SK-N-SH (cell line): ENCODE results near the gene GALNTL6. TPM values are rescaled to one million over a fixed set of nuclear protein-coding genes. Genes with fewer than 3 reads are reported as not detected.
A peak's percentile ranks its signal among the peaks of the same experiment; 100 is the strongest.

Experiments used
- CTCF ChIA-PET: fragments of 300-600, 350-600 bp; formaldehyde crosslinking; extraction: SDS; loops from one replicate; lab custom pipeline; 2021; lab: Yijun Ruan, JAX
- POLR2A ChIA-PET: fragments of 350-600 bp; sonication (Branson Sonifier 250); formaldehyde crosslinking; extraction: SDS; loops from one replicate; lab custom pipeline; 2020; ENCODE audit warnings: antibody characterized with exemption, inconsistent platforms; lab: Yijun Ruan, JAX
- DNase-seq: peaks from one replicate; pipeline ENCODE4 v3.0.0; 2012
- H2AFZ ChIP-seq: fragments of 200-600 bp; sonication (generic); 2 replicates; pipeline ENCODE4 v1.8.1; 2016; ENCODE audit warnings: antibody characterized with exemption, mild to moderate bottlenecking, low read depth
- H3F3A ChIP-seq: fragments of 200-600 bp; sonication (generic); replicated peaks from 2 replicates; pipeline ENCODE3; 2016; ENCODE audit warnings: antibody characterized with exemption, mild to moderate bottlenecking; ENCODE audit not compliant: insufficient read depth
- H3K27ac ChIP-seq, 2 experiments: fragments of 200-500 bp in 1 of 2; fragments of 200-600 bp in 1 of 2; sonication (Bioruptor generic) in 1 of 2; sonication (generic), shearing (Covaris generic) in 1 of 2; 2 replicates each; pipeline versions ENCODE4 v1.5.1 to v1.6.1; 2014 to 2016; ENCODE audit warnings: low read depth in 2 of 2, inconsistent platforms in 1 of 2, low read length in 1 of 2, mild to moderate bottlenecking in 1 of 2, mixed read lengths in 1 of 2
- H3K27me3 ChIP-seq: fragments of 200-600 bp; sonication (generic), shearing (Covaris generic); 2 replicates; pipeline ENCODE4 v1.6.1; 2016; ENCODE audit warnings: mixed run types; ENCODE audit not compliant: insufficient read depth
- H3K36me3 ChIP-seq, 2 experiments: fragments of 200-500 bp in 1 of 2; fragments of 200-600 bp in 1 of 2; sonication (Bioruptor generic) in 1 of 2; sonication (generic) in 1 of 2; replicated peaks in 1 of 2; 2 replicates each; pipeline versions ENCODE3 to v1.5.1; 2014 to 2016; ENCODE audit warnings: low read length in 1 of 2, mild to moderate bottlenecking in 1 of 2; ENCODE audit not compliant: insufficient read depth in 2 of 2, control insufficient read depth in 1 of 2
- H3K4me1 ChIP-seq, 2 experiments: fragments of 200-500 bp in 1 of 2; fragments of 200-600 bp in 1 of 2; sonication (Bioruptor generic) in 1 of 2; sonication (generic), shearing (Covaris generic) in 1 of 2; 2 replicates each; pipeline versions ENCODE4 v1.5.1 to v1.6.1; 2014 to 2016; ENCODE audit warnings: low read depth in 1 of 2, low read length in 1 of 2, mixed run types in 1 of 2; ENCODE audit not compliant: insufficient read depth in 2 of 2, control insufficient read depth in 1 of 2
- H3K4me2 ChIP-seq: fragments of 200-600 bp; sonication (generic), shearing (Covaris generic); 2 replicates; pipeline ENCODE4 v1.6.1; 2017; ENCODE audit warnings: mixed run types
- H3K4me3 ChIP-seq, 2 experiments: fragments of 200-500 bp in 1 of 2; fragments of 200-600 bp in 1 of 2; sonication (Bioruptor generic) in 1 of 2; sonication (generic), shearing (Covaris generic) in 1 of 2; 2 replicates each; pipeline versions ENCODE4 v1.5.1 to v1.8.1; 2014 to 2016; ENCODE audit warnings: low read depth in 2 of 2, inconsistent platforms in 1 of 2, low read length in 1 of 2, mild to moderate bottlenecking in 1 of 2, mixed read lengths in 1 of 2, moderate library complexity in 1 of 2
- H3K79me2 ChIP-seq: fragments of 200-600 bp; sonication (generic); 2 replicates; pipeline ENCODE4 v1.8.1; 2017; ENCODE audit warnings: mild to moderate bottlenecking; ENCODE audit not compliant: insufficient read depth
- H3K9ac ChIP-seq: fragments of 200-600 bp; sonication (generic); 2 replicates; pipeline ENCODE4 v1.6.1; 2017; ENCODE audit warnings: mixed run types
- H3K9me2 ChIP-seq: fragments of 200-600 bp; sonication (generic); 2 replicates; pipeline ENCODE4 v1.6.1; 2017; ENCODE audit warnings: mixed run types
- H3K9me3 ChIP-seq: fragments of 200-600 bp; sonication (generic); 2 replicates; pipeline ENCODE4 v1.6.1; 2017; ENCODE audit warnings: mixed run types, mild to moderate bottlenecking, moderate library complexity
- H4K20me1 ChIP-seq: fragments of 200-600 bp; sonication (generic); 2 replicates; pipeline ENCODE4 v1.6.1; 2017; ENCODE audit warnings: mild to moderate bottlenecking, mixed run types; ENCODE audit not compliant: insufficient read depth
- CHD2 ChIP-seq: fragments of 150-350 bp; IDR thresholded peaks from 2 replicates; pipeline ENCODE4 v1.6.1; 2018; ENCODE audit warnings: low read length; ENCODE audit not compliant: partially characterized antibody
- ELF1 ChIP-seq: IDR thresholded peaks from 2 replicates; pipeline ENCODE4 v1.4.0; 2012
- EP300 ChIP-seq, 2 experiments: IDR thresholded peaks; 2 replicates each; pipeline versions ENCODE4 v1.4.0 to v1.6.1; 2012; ENCODE audit warnings: borderline replicate concordance in 1 of 2, low read depth in 1 of 2, low read length in 1 of 2
- EZH2phosphoT487 ChIP-seq: fragments of 200-600 bp; sonication (generic); IDR thresholded peaks from 2 replicates; pipeline ENCODE4 v1.6.1; 2017; ENCODE audit warnings: low read depth, mixed run types, mild to moderate bottlenecking, antibody characterized with exemption, moderate library complexity, borderline replicate concordance
- FOSL2 ChIP-seq: IDR thresholded peaks from 2 replicates; pipeline ENCODE4 v1.4.0; 2012; ENCODE audit warnings: low read depth, mild to moderate bottlenecking, moderate library complexity, borderline replicate concordance
- FOXJ3 ChIP-seq: sonication (generic); formaldehyde crosslinking; IDR thresholded peaks from 2 replicates; pipeline ENCODE4 v1.5.1; 2020; ENCODE audit warnings: mild to moderate bottlenecking, missing genetic modification reagents
- FOXM1 ChIP-seq: IDR thresholded peaks from 2 replicates; pipeline ENCODE4 v1.4.0; 2012; ENCODE audit warnings: low read depth, mild to moderate bottlenecking
- GABPA ChIP-seq: IDR thresholded peaks from 2 replicates; pipeline ENCODE4 v1.4.0; 2012; ENCODE audit warnings: low read depth, mild to moderate bottlenecking
- GATA2 ChIP-seq: sonication (generic); formaldehyde crosslinking; IDR thresholded peaks from 2 replicates; pipeline ENCODE4 v1.5.0; 2020; ENCODE audit warnings: mild to moderate bottlenecking, missing genetic modification reagents
- JUND ChIP-seq: IDR thresholded peaks from 2 replicates; pipeline ENCODE4 v1.4.0; 2012
- MAX ChIP-seq: IDR thresholded peaks from 2 replicates; pipeline ENCODE4 v1.4.0; 2012; ENCODE audit warnings: low read depth
- NFIC ChIP-seq: IDR thresholded peaks from 2 replicates; pipeline ENCODE4 v1.4.0; 2012; ENCODE audit warnings: borderline replicate concordance
- NRF1 ChIP-seq: IDR thresholded peaks from 2 replicates; pipeline ENCODE4 v1.6.1; 2012; ENCODE audit warnings: low read depth, mild to moderate bottlenecking, low read length
- RAD21 ChIP-seq: IDR thresholded peaks from 2 replicates; pipeline ENCODE4 v1.6.1; 2012; ENCODE audit warnings: mild to moderate bottlenecking, low read length
- RCOR1 ChIP-seq: fragments of 150-350 bp; IDR thresholded peaks from 2 replicates; pipeline ENCODE4 v1.6.1; 2017; ENCODE audit warnings: antibody characterized with exemption, low read length
- SIN3A ChIP-seq: IDR thresholded peaks from 2 replicates; pipeline ENCODE4 v1.6.1; 2012; ENCODE audit warnings: low read depth, mild to moderate bottlenecking, low read length, moderate library complexity, borderline replicate concordance
- SMC3 ChIP-seq: IDR thresholded peaks from 2 replicates; pipeline ENCODE4 v1.6.1; 2012; ENCODE audit warnings: low read depth, low read length, improper control_type of control experiment
- TAF1 ChIP-seq: IDR thresholded peaks from 2 replicates; pipeline ENCODE4 v1.6.1; 2012; ENCODE audit warnings: low read depth, mild to moderate bottlenecking, low read length, moderate library complexity, borderline replicate concordance
- TCF12 ChIP-seq: IDR thresholded peaks from 2 replicates; pipeline ENCODE4 v1.4.0; 2012
- TEAD4 ChIP-seq: IDR thresholded peaks from 2 replicates; pipeline ENCODE4 v1.4.0; 2012; ENCODE audit warnings: mild to moderate bottlenecking, borderline replicate concordance; ENCODE audit not compliant: insufficient read depth
- YY1 ChIP-seq: IDR thresholded peaks from 2 replicates; pipeline ENCODE4 v1.4.0; 2012; ENCODE audit warnings: low read depth, mild to moderate bottlenecking
- WGBS: methylation state at CpG from one replicate; pipeline ENCODE4 v1.1.6; 2017; ENCODE audit warnings: low lambda C conversion rate; 5-methylcytosine and 5-hydroxymethylcytosine counted together
- polyA plus RNA-seq, 3 experiments: library from polyadenylated mRNA; depleted of rRNA; stranded (reverse); fragments of >200 nt; gene quantifications; 2 replicates each; pipeline ENCODE4 v1.2.3, GENCODE V29; 2012
- TF ChIP-seq, protein P1 (sequence below): IDR thresholded peaks from 2 replicates; pipeline ENCODE4 v1.4.0; 2012; ENCODE audit warnings: low read depth, borderline replicate concordance
- TF ChIP-seq, protein P2 (sequence below): fragments of 150-350 bp; IDR thresholded peaks from 2 replicates; pipeline ENCODE4 v1.6.1; 2017; ENCODE audit warnings: antibody characterized with exemption, low read length, low read depth, borderline replicate concordance
- TF ChIP-seq, protein P3 (sequence below): IDR thresholded peaks from 2 replicates; pipeline ENCODE4; 2012

Gene GALNTL6
- polyA plus RNA-seq, 1 of the 3 experiments (the other 2 are of a cell fraction): 0.07 TPM

GRCh38 chr4:172232966-172233365 lies 419.8 kb downstream of the GALNTL6 start:
- no peaks in the 10 kb centered on the region for H4K20me1 ChIP-seq
- no peak for DNase-seq
- WGBS: 59% methylated on average over 5 of the region's 5 CpGs
- H3K27ac ChIP-seq: no peak overlapping the region
- H3K4me3 ChIP-seq: no peak overlapping the region
- H3F3A ChIP-seq: no peaks in the 10 kb centered on the region
- no peaks in the 10 kb centered on the region for H3K4me1 ChIP-seq
- H3K4me2 ChIP-seq: no peak overlapping the region
- H3K9me3 ChIP-seq: no peaks in the 10 kb centered on the region
- H2AFZ ChIP-seq: no peak overlapping the region
- H3K36me3 ChIP-seq: no peaks in the 10 kb centered on the region
- H3K9ac ChIP-seq: no peak overlapping the region
- ChIA-PET CTCF (interaction anchor here (0.6 to 0.7 kb wide), 3 partner anchors 42 to 999 kb away, joined by 3 read pairs; no protein-coding TSS in a partner anchor), POLR2A (no interaction called here)
- no peaks in the 10 kb centered on the region for H3K79me2 ChIP-seq
- H3K27me3 ChIP-seq: no peaks in the 10 kb centered on the region
- TF ChIP-seq FOXJ3 (CRISPR knock-in tag): no peak
- peak; percentile 51; the same call in 1 of the 2 replicates for TF ChIP-seq RAD21
- TF ChIP-seq GABPA: no peak
- TF ChIP-seq EZH2phosphoT487: no peak
- no peak for TF ChIP-seq RCOR1
- TF ChIP-seq SMC3: peak; percentile 29; the same call in 1 of the 2 replicates
- H3K9me2 ChIP-seq: no peaks in the 10 kb centered on the region

- Histone ChIP-seq H3K36me3 (no peaks in the 10 kb centered on the region), H4K20me1 (no peaks in the 10 kb centered on the region), H2AFZ (no peak overlapping the region), H3K27me3 (no peaks in the 10 kb centered on the region), H3K9me2 (no peaks in the 10 kb centered on the region), H3K4me2 (no peak overlapping the region), H3F3A (no peaks in the 10 kb centered on the region), H3K79me2 (no peaks in the 10 kb centered on the region), H3K27ac (no peak overlapping the region), H3K9ac (no peak overlapping the region), H3K9me3 (no peaks in the 10 kb centered on the region; the same call in 1 of the 2 replicates), H3K4me3 (no peak overlapping the region), H3K4me1 (no peaks in the 10 kb centered on the region)
- no peak for DNase-seq
- ChIA-PET POLR2A (no interaction called here), CTCF (interaction anchor here (1.5 kb wide), 1 partner anchor 1253 kb away, joined by 4 read pairs; no protein-coding TSS in a partner anchor)
- 49% methylated on average over 4 of the region's 4 CpGs for WGBS
- no peak for TF ChIP-seq NRF1
- TF ChIP-seq, protein P1, sequence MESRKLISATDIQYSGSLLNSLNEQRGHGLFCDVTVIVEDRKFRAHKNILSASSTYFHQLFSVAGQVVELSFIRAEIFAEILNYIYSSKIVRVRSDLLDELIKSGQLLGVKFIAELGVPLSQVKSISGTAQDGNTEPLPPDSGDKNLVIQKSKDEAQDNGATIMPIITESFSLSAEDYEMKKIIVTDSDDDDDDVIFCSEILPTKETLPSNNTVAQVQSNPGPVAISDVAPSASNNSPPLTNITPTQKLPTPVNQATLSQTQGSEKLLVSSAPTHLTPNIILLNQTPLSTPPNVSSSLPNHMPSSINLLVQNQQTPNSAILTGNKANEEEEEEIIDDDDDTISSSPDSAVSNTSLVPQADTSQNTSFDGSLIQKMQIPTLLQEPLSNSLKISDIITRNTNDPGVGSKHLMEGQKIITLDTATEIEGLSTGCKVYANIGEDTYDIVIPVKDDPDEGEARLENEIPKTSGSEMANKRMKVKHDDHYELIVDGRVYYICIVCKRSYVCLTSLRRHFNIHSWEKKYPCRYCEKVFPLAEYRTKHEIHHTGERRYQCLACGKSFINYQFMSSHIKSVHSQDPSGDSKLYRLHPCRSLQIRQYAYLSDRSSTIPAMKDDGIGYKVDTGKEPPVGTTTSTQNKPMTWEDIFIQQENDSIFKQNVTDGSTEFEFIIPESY: no peak
- TF ChIP-seq FOSL2: no peak
- TF ChIP-seq TEAD4: no peak
- no peak for TF ChIP-seq GATA2 (CRISPR knock-in tag)
- TF ChIP-seq FOXM1: no peak
- no peak for TF ChIP-seq CHD2
- TF ChIP-seq SIN3A: no peak
- no peak for TF ChIP-seq EP300 (IDR thresholded peaks at IDR 0.05; ENCODE audit: borderline replicate concordance in 1 of 2, low read depth in 1 of 2, low read length in 1 of 2)
- no peak for TF ChIP-seq ELF1
- no peak for TF ChIP-seq TCF12
- TF ChIP-seq TAF1: no peak
- no peak for TF ChIP-seq JUND
- no peak for TF ChIP-seq YY1
- TF ChIP-seq SMC3: no peak
- TF ChIP-seq, protein P2, sequence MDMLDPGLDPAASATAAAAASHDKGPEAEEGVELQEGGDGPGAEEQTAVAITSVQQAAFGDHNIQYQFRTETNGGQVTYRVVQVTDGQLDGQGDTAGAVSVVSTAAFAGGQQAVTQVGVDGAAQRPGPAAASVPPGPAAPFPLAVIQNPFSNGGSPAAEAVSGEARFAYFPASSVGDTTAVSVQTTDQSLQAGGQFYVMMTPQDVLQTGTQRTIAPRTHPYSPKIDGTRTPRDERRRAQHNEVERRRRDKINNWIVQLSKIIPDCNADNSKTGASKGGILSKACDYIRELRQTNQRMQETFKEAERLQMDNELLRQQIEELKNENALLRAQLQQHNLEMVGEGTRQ: no peak
- TF ChIP-seq NFIC: no peak
- TF ChIP-seq MAX: no peak
- TF ChIP-seq, protein P3, sequence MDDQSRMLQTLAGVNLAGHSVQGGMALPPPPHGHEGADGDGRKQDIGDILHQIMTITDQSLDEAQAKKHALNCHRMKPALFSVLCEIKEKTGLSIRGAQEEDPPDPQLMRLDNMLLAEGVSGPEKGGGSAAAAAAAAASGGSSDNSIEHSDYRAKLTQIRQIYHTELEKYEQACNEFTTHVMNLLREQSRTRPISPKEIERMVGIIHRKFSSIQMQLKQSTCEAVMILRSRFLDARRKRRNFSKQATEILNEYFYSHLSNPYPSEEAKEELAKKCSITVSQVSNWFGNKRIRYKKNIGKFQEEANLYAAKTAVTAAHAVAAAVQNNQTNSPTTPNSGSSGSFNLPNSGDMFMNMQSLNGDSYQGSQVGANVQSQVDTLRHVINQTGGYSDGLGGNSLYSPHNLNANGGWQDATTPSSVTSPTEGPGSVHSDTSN: no peak
- TF ChIP-seq EZH2phosphoT487: no peak
Measured at GRCh38 chr4:172243551-172243950, 430.3 kb downstream of the GALNTL6 start.
